Testis (tissue), 2 donors: ENCODE results near the gene IRS1.

Source experiments
- POLR2A ChIP-seq: fragments of 450-650 bp; IDR thresholded peaks from one replicate; pipeline ENCODE4 v1.6.1; 2017; ENCODE audit warnings: antibody characterized with exemption, mild to moderate bottlenecking, moderate library complexity
- TF ChIP-seq, protein P1 (sequence below), 3 experiments: fragments of 450-650 bp in 2 of 3; fragments of 200-600 bp in 1 of 3; sonication (generic) in 1 of 3; IDR thresholded peaks; one replicate each; pipeline ENCODE4 v1.5.1; 2016 to 2019; ENCODE audit warnings: antibody characterized with exemption in 3 of 3, mild to moderate bottlenecking in 2 of 3, moderate library complexity in 1 of 3

GRCh38 chr2:226791056-226791486, 8.5 kb downstream of the IRS1 start:
- TF ChIP-seq, protein P1, sequence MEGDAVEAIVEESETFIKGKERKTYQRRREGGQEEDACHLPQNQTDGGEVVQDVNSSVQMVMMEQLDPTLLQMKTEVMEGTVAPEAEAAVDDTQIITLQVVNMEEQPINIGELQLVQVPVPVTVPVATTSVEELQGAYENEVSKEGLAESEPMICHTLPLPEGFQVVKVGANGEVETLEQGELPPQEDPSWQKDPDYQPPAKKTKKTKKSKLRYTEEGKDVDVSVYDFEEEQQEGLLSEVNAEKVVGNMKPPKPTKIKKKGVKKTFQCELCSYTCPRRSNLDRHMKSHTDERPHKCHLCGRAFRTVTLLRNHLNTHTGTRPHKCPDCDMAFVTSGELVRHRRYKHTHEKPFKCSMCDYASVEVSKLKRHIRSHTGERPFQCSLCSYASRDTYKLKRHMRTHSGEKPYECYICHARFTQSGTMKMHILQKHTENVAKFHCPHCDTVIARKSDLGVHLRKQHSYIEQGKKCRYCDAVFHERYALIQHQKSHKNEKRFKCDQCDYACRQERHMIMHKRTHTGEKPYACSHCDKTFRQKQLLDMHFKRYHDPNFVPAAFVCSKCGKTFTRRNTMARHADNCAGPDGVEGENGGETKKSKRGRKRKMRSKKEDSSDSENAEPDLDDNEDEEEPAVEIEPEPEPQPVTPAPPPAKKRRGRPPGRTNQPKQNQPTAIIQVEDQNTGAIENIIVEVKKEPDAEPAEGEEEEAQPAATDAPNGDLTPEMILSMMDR (IDR thresholded peaks at IDR 0.05) = no peak
- TF ChIP-seq POLR2A = no peak
